Placental epithelial cell (primary cell): Measurements from ENCODE around the gene LRRN2. TPM values are rescaled to one million over a fixed set of nuclear protein-coding genes. Genes with fewer than 3 reads are reported as not detected.

Experiments
- small RNA-seq: library from RNA; depleted of rRNA; stranded (forward); fragments of <200 nt; gene quantifications from one replicate; pipeline ENCODE3, GENCODE V24; 2012
- total RNA-seq: library from RNA; depleted of rRNA; stranded (reverse); fragments of >200 nt; gene quantifications from 2 replicates; pipeline ENCODE4 v1.2.3, GENCODE V29; 2012

The LRRN2 gene
- 0.22 and 10.2 TPM in 2 replicates for total RNA-seq

DNA sequence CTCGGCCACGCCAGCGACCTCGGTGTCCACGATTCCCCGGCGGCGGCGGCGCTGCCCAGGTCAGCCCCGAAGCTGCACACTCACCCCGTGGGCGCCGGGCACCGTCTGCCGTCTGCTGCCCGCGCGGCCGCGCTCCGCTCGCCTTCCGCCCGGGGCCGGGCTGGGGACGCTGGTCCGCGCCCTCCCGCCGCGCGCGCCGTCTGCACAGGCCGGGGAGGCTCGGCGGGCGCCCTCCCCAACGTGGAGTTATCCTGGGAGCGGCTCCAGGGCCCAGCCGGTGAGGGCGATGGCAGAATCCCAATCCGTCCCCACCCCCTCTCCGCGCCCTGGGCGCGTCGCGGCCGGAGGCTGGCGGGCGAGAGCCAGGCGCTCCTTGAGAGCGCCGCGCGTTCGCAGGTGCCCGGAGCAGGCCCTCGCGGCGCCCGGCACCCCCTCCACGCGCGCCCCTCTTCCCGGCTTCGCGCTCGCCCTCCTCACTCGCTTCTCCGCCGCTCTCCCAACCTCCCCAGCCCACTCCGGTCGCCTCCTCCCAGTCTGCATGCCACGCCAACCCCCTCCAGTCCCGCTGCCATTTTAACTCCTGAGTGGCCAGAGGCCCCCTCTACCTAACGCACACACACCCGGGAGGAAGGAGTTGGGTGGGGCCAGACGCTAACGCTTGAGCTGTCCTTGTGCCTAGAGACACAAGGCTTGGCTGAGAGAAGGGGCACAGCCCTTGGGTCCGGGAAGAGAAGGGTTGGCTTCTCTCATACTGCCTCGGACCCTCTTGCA, at the start of gene LRRN2:
Gene LRRN2, minus strand, starts transcription at position 503 of the 771 bp plus-strand sequence. CDS start 65,746 bp downstream, outside the sequence.

Small RNAs within 50 kb of the gene (small RNA-seq; reads per million reads assigned to genes)
- gene RF00601 (not detected), gene RNA5SP75 (not detected)

Other genes starting within 250 kb of the LRRN2 start
- 43.7 and 64.8 TPM in 2 replicates for gene PIK3C2B, start 190.9 kb downstream of the LRRN2 start, total RNA-seq
- gene MDM4, start 169.3 kb downstream of the LRRN2 start, total RNA-seq, result 25.9 and 36.1 TPM in 2 replicates
- under 0.01 TPM in 2 replicates for gene NFASC, start 185.1 kb upstream of the LRRN2 start, total RNA-seq